Peyer's patch (tissue), 4 donors: ENCODE measurements around the gene MYOT. TPM values are rescaled to one million over a fixed set of nuclear protein-coding genes. Genes with fewer than 3 reads are reported as not detected.
"Not testable (repeated sequence)": the region's sequence is repeated elsewhere in the genome, so short reads cannot be mapped to it uniquely, and the experiment has no call there.

Experiments
- DNase-seq, 3 donors: peaks; one replicate each; pipeline ENCODE4 v3.0.0-alpha.2; 2017 to 2019
- H3K27ac ChIP-seq, 4 donors: fragments of 200-600 bp; sonication (generic); one replicate each; pipeline ENCODE4 v1.5.1; 2016 to 2019
- H3K27me3 ChIP-seq, 2 donors: fragments of 200-600 bp; sonication (generic); one replicate each; pipeline ENCODE4 v1.5.1; 2019
- H3K36me3 ChIP-seq, 3 donors: fragments of 200-600 bp; sonication (generic); one replicate each; pipeline ENCODE4 v1.5.1; 2016 to 2019
- H3K4me1 ChIP-seq, 4 donors: fragments of 200-600 bp; sonication (generic); one replicate each; pipeline ENCODE4 v1.5.1; 2016 to 2019
- H3K4me3 ChIP-seq, 4 donors: fragments of 200-600 bp; sonication (generic); 1 replicate in 3 of 4; 2 replicates in 1 of 4; pipeline ENCODE4 v1.5.1; 2016 to 2019; ENCODE audit warnings: mild to moderate bottlenecking in 1 of 4
- H3K9me3 ChIP-seq, 4 donors: fragments of 200-600 bp; sonication (generic); one replicate each; pipeline ENCODE4 v1.5.1; 2016 to 2019; ENCODE audit warnings: mild to moderate bottlenecking in 1 of 4
- CTCF ChIP-seq, 6 experiments: fragments of 450-650 bp in 4 of 6; fragments of 200-600 bp in 2 of 6; sonication (generic) in 1 of 6; IDR thresholded peaks; one replicate each; pipeline ENCODE4 v1.5.1; 2017 to 2019; ENCODE audit warnings: antibody characterized with exemption in 6 of 6, mild to moderate bottlenecking in 3 of 6, moderate library complexity in 1 of 6
- POLR2A ChIP-seq, 2 donors: fragments of 450-650 bp; IDR thresholded peaks; one replicate each; pipeline ENCODE4 v1.5.1; 2017; ENCODE audit warnings: antibody characterized with exemption in 2 of 2, mild to moderate bottlenecking in 2 of 2, moderate library complexity in 2 of 2
- total RNA-seq, 4 donors: library from RNA; depleted of rRNA; stranded (reverse); fragments of >200 nt; gene quantifications; one replicate each; pipeline ENCODE4 v1.1.0, GENCODE V29; 2016

MYOT gene
- total RNA-seq, 4 donors from 2014 or later = 1.1 to 5.7 (median 4.2) TPM

GRCh38 chr5:137838976-137839375 is 28.7 kb upstream of the MYOT start:
- Histone ChIP-seq H3K27me3 (no peaks in the 10 kb centered on the region), H3K36me3 (no peaks in the 10 kb centered on the region)
- no peak for DNase-seq

GRCh38 chr5:137842296-137842695 is 25.4 kb upstream of the MYOT start:
- TF ChIP-seq POLR2A (IDR thresholded peaks at IDR 0.05) (no peak), CTCF (IDR thresholded peaks at IDR 0.05) (no peak)
- DNase-seq = no peak
- H3K36me3 ChIP-seq = no peaks in the 10 kb centered on the region
- no peaks in the 10 kb centered on the region for H3K9me3 ChIP-seq
- H3K4me1 ChIP-seq = peaks cover 0 to 12% (median 0%) of the 10 kb centered on the region in 4 donors
- no peak overlapping the region for H3K27ac ChIP-seq
- no peak overlapping the region for H3K4me3 ChIP-seq
- H3K27me3 ChIP-seq = no peaks in the 10 kb centered on the region

More at GRCh38 chr5:137838976-137839375, 28.7 kb upstream of the MYOT start:
- no peak overlapping the region for H3K27ac ChIP-seq
- TF ChIP-seq POLR2A (IDR thresholded peaks at IDR 0.05) (no peak), CTCF (IDR thresholded peaks at IDR 0.05) (no peak)
- no peaks in the 10 kb centered on the region for H3K9me3 ChIP-seq
- peaks cover 0 to 15% (median 0%) of the 10 kb centered on the region in 4 donors for H3K4me1 ChIP-seq
- H3K4me3 ChIP-seq = no peak overlapping the region

GRCh38 chr5:137843676-137844299 is 23.9 kb upstream of the MYOT start:
- H3K27me3 ChIP-seq = no peaks in the 10 kb centered on the region
- H3K27ac ChIP-seq = no peak overlapping the region
- no peak for TF ChIP-seq CTCF (IDR thresholded peaks at IDR 0.05)
- TF ChIP-seq POLR2A (IDR thresholded peaks at IDR 0.05) = no peak
- H3K4me3 ChIP-seq = no peak overlapping the region
- H3K4me1 ChIP-seq = no peaks in the 10 kb centered on the region
- H3K9me3 ChIP-seq = no peaks in the 10 kb centered on the region
- DNase-seq = no peak
- H3K36me3 ChIP-seq = no peaks in the 10 kb centered on the region

- Histone ChIP-seq H3K36me3 (no peaks in the 10 kb centered on the region), H3K27ac (no peak overlapping the region), H3K4me3 (no peak overlapping the region), H3K27me3 (no peaks in the 10 kb centered on the region), H3K4me1 (no peaks in the 10 kb centered on the region), H3K9me3 (no peaks in the 10 kb centered on the region)
- no peak for DNase-seq
- TF ChIP-seq CTCF (IDR thresholded peaks at IDR 0.05) (no peak), POLR2A (IDR thresholded peaks at IDR 0.05) (no peak)
Measured at GRCh38 chr5:137845472-137845871, 22.2 kb upstream of the MYOT start.

- no peak overlapping the region for H3K27ac ChIP-seq
- H3K27me3 ChIP-seq = no peaks in the 10 kb centered on the region
- H3K4me3 ChIP-seq = no peak overlapping the region
- no peaks in the 10 kb centered on the region for H3K4me1 ChIP-seq
- DNase-seq = no peak
- H3K9me3 ChIP-seq = no peaks in the 10 kb centered on the region
- TF ChIP-seq CTCF (IDR thresholded peaks at IDR 0.05) = no peak
- no peak for TF ChIP-seq POLR2A (IDR thresholded peaks at IDR 0.05)
- H3K36me3 ChIP-seq = no peaks in the 10 kb centered on the region
Measured at GRCh38 chr5:137847687-137848086, 20.0 kb upstream of the MYOT start.

GRCh38 chr5:137853165-137853564 is 14.5 kb upstream of the MYOT start:
- not testable (repeated sequence) for H3K36me3 ChIP-seq, H3K4me3 ChIP-seq, DNase-seq, H3K9me3 ChIP-seq, H3K27me3 ChIP-seq, H3K27ac ChIP-seq, H3K4me1 ChIP-seq
